IMR-90 (cell line): ENCODE measurements around the gene DOCK1. TPM values are rescaled to one million over a fixed set of nuclear protein-coding genes. Genes with fewer than 3 reads are reported as not detected.

Source experiments
- ATAC-seq: fragments of 200-7000 bp; cut with Tn5 transposase; 2 replicates; pipeline ENCODE4 v1.9.1; 2020; ENCODE audit warnings: low read depth, mild to moderate bottlenecking, moderate library complexity
- BruUV-seq: library from RNA; stranded (reverse); fragments of 400-500 nt; replicated peaks from 2 replicates; lab custom pipeline; 2021; lab: Mats Ljungman, UMichigan
- CTCF ChIA-PET: fragments of 300-600 bp; formaldehyde crosslinking; extraction: SDS; loops from one replicate; lab custom pipeline; 2021; ENCODE audit warnings: antibody characterized with exemption; lab: Yijun Ruan, JAX
- POLR2A ChIA-PET: fragments of 300-600 bp; sonication (Branson Sonifier 250); formaldehyde crosslinking; loops from one replicate; lab custom pipeline; 2022; ENCODE audit warnings: antibody characterized with exemption; ENCODE audit not compliant: unreplicated experiment; lab: Charles Lee
- DNase-seq: peaks from one replicate; pipeline ENCODE4 v3.0.0; 2013
- H2AFZ ChIP-seq: replicated peaks from 2 replicates; pipeline ENCODE3; 2013; ENCODE audit warnings: low read length, mild to moderate bottlenecking; ENCODE audit not compliant: poor library complexity
- H2AK5ac ChIP-seq: 2 replicates; pipeline ENCODE4 v1.6.1; 2013; ENCODE audit warnings: low read depth, low read length, inconsistent platforms
- H2AK9ac ChIP-seq: replicated peaks from 2 replicates; pipeline ENCODE3; 2013; ENCODE audit warnings: mild to moderate bottlenecking, low read depth, low read length, moderate library complexity; ENCODE audit not compliant: poor library complexity
- H2BK120ac ChIP-seq: 2 replicates; pipeline ENCODE4 v1.6.1; 2013; ENCODE audit warnings: low read depth, low read length, inconsistent platforms
- H2BK15ac ChIP-seq: 3 replicates; pipeline ENCODE4 v1.6.1; 2013; ENCODE audit warnings: low read depth, low read length, inconsistent platforms
- H2BK20ac ChIP-seq: 2 replicates; pipeline ENCODE4 v1.6.1; 2013; ENCODE audit warnings: low read depth, mild to moderate bottlenecking, inconsistent platforms, low read length, moderate library complexity
- H2BK5ac ChIP-seq: 2 replicates; pipeline ENCODE4 v1.6.1; 2013; ENCODE audit warnings: mild to moderate bottlenecking, low read depth, low read length, inconsistent platforms; ENCODE audit not compliant: poor library complexity, severe bottlenecking
- H3K14ac ChIP-seq: replicated peaks from 2 replicates; pipeline ENCODE4 v1.6.1; 2013; ENCODE audit warnings: low read depth, low read length, inconsistent platforms
- H3K18ac ChIP-seq: 2 replicates; pipeline ENCODE4 v1.6.1; 2013; ENCODE audit warnings: low read depth, low read length, control low read depth
- H3K23ac ChIP-seq: 2 replicates; pipeline ENCODE4 v1.6.1; 2013; ENCODE audit warnings: low read depth, low read length, inconsistent platforms
- H3K27ac ChIP-seq: 2 replicates; pipeline ENCODE4 v1.5.1; 2013; ENCODE audit warnings: mild to moderate bottlenecking, control low read depth, low read length; ENCODE audit not compliant: insufficient read depth
- H3K27me3 ChIP-seq: 2 replicates; pipeline ENCODE4 v1.6.1; 2013; ENCODE audit warnings: low read length; ENCODE audit not compliant: control insufficient read depth, insufficient read depth
- H3K36me3 ChIP-seq: 2 replicates; pipeline ENCODE4 v1.6.1; 2013; ENCODE audit warnings: low read length, mixed read lengths; ENCODE audit not compliant: control insufficient read depth, insufficient read depth
- H3K4ac ChIP-seq: 2 replicates; pipeline ENCODE4 v1.6.1; 2013; ENCODE audit warnings: low read depth, low read length, inconsistent platforms
- H3K4me1 ChIP-seq: 2 replicates; pipeline ENCODE4 v1.6.1; 2013; ENCODE audit warnings: low read length, mixed read lengths; ENCODE audit not compliant: control insufficient read depth, insufficient read depth
- H3K4me2 ChIP-seq: 2 replicates; pipeline ENCODE4 v1.6.1; 2013; ENCODE audit warnings: low read depth, mild to moderate bottlenecking, control low read depth, low read length, moderate library complexity
- H3K4me3 ChIP-seq: 2 replicates; pipeline ENCODE4 v1.5.1; 2013; ENCODE audit warnings: low read depth, mild to moderate bottlenecking, control low read depth, low read length, moderate library complexity; ENCODE audit not compliant: insufficient read depth
- H3K56ac ChIP-seq: 2 replicates; pipeline ENCODE4 v1.6.1; 2013; ENCODE audit warnings: low read length, inconsistent platforms; ENCODE audit not compliant: insufficient read depth; ENCODE audit errors: extremely low read depth
- H3K79me1 ChIP-seq, 2 experiments: 2 replicates each; pipeline ENCODE4 v1.6.1; 2013; ENCODE audit warnings: low read length in 2 of 2, inconsistent platforms in 1 of 2, low read depth in 1 of 2
- H3K9ac ChIP-seq: 2 replicates; pipeline ENCODE4 v1.6.1; 2013; ENCODE audit warnings: low read depth, low read length, control low read depth
- H3K9me1 ChIP-seq: 2 replicates; pipeline ENCODE4 v1.6.1; 2013; ENCODE audit warnings: low read length, inconsistent platforms; ENCODE audit not compliant: insufficient read depth
- H3K9me3 ChIP-seq: 2 replicates; pipeline ENCODE4 v1.6.1; 2013; ENCODE audit warnings: low read length; ENCODE audit not compliant: control insufficient read depth, insufficient read depth
- H4K20me1 ChIP-seq: 2 replicates; pipeline ENCODE4 v1.6.1; 2013; ENCODE audit warnings: low read length, inconsistent platforms; ENCODE audit not compliant: insufficient read depth
- H4K5ac ChIP-seq: 2 replicates; pipeline ENCODE4 v1.6.1; 2013; ENCODE audit warnings: mild to moderate bottlenecking, low read depth, low read length, control low read depth
- H4K8ac ChIP-seq, 2 experiments: 2 replicates each; pipeline ENCODE4 v1.6.1; 2013; ENCODE audit warnings: low read depth in 2 of 2, low read length in 2 of 2, control low read depth in 1 of 2, inconsistent platforms in 1 of 2
- H4K91ac ChIP-seq: 2 replicates; pipeline ENCODE4 v1.6.1; 2013; ENCODE audit warnings: low read depth, low read length, inconsistent platforms; ENCODE audit not compliant: insufficient read depth
- BHLHE40 ChIP-seq: fragments of 150-350 bp; IDR thresholded peaks from 2 replicates; pipeline ENCODE4 v1.6.1; 2016; ENCODE audit warnings: mild to moderate bottlenecking, low read depth, low read length
- FOS ChIP-seq: fragments of 150-350 bp; IDR thresholded peaks from 2 replicates; pipeline ENCODE4 v1.6.1; 2016; ENCODE audit warnings: low read depth, low read length
- MAZ ChIP-seq: IDR thresholded peaks from 2 replicates; pipeline ENCODE4 v1.6.1; 2012; ENCODE audit warnings: low read depth, mild to moderate bottlenecking, low read length, improper control_type of control experiment, moderate library complexity, borderline replicate concordance
- NFE2L2 ChIP-seq: fragments of 150-350 bp; IDR thresholded peaks from 2 replicates; pipeline ENCODE4 v1.6.1; 2016; ENCODE audit warnings: low read depth, mild to moderate bottlenecking, low read length
- RAD21 ChIP-seq: IDR thresholded peaks from 2 replicates; pipeline ENCODE4 v1.6.1; 2012; ENCODE audit warnings: low read length, improper control_type of control experiment
- RCOR1 ChIP-seq: IDR thresholded peaks from 2 replicates; pipeline ENCODE4 v1.6.1; 2012; ENCODE audit warnings: mild to moderate bottlenecking, low read length, improper control_type of control experiment; ENCODE audit not compliant: insufficient replicate concordance
- RFX5 ChIP-seq: IDR thresholded peaks from 2 replicates; pipeline ENCODE4 v1.8.0; 2012; ENCODE audit warnings: low read depth, mild to moderate bottlenecking, low read length, moderate library complexity
- SMC3 ChIP-seq: fragments of 150-350 bp; IDR thresholded peaks from 2 replicates; pipeline ENCODE4 v1.6.1; 2016; ENCODE audit warnings: low read depth, mild to moderate bottlenecking, antibody characterized with exemption, low read length, moderate library complexity
- WGBS, 2 experiments: methylation state at CpG; one replicate each; pipeline versions ENCODE4 v1.1.5 to v1.1.7; 2013; ENCODE audit warnings: missing lambda C conversion rate in 2 of 2; ENCODE audit not compliant: insufficient read length in 1 of 2; ENCODE audit errors: extremely low coverage in 2 of 2; 5-methylcytosine and 5-hydroxymethylcytosine counted together
- dilution Hi-C: fragments of 300-500 bp; cut with HindIII; formaldehyde crosslinking; loops from one replicate; pipeline ENCODE4 v1.14.3; 2018; ENCODE audit warnings: low sequenced_read_pairs; ENCODE audit not compliant: unreplicated experiment
- in situ Hi-C: fragments of 300-500 bp; cut with MboI; formaldehyde crosslinking; loops from 3 replicates; pipeline ENCODE4 v1.14.3; 2019; ENCODE audit warnings: low sequenced_read_pairs, inconsistent platforms, mixed read lengths
- intact Hi-C: fragments of 100-400 bp; cut with micrococcal nuclease; formaldehyde crosslinking; loops from 2 replicates; pipeline ENCODE4 v1.10.0; 2022
- polyA plus RNA-seq, 3 experiments: library from polyadenylated mRNA; depleted of rRNA; stranded (reverse); fragments of >200 nt; gene quantifications; 2 replicates each; pipeline ENCODE4 v1.2.3, GENCODE V29; 2012; ENCODE audit warnings: low replicate concordance in 1 of 3
- total RNA-seq: library from RNA; depleted of rRNA; stranded (reverse); fragments of >200 nt; gene quantifications from 2 replicates; pipeline ENCODE4 v1.2.3, GENCODE V29; 2012
- TF ChIP-seq, protein P1 (sequence below): fragments of 150-350 bp; IDR thresholded peaks from 2 replicates; pipeline ENCODE4 v1.6.1; 2016; ENCODE audit warnings: low read depth, mild to moderate bottlenecking, low read length, moderate library complexity, borderline replicate concordance

The DOCK1 gene
- total and polyA plus RNA-seq, 2 of the 4 experiments (the other 2 are of a cell fraction): 28.2 to 71.0 TPM

DNA sequence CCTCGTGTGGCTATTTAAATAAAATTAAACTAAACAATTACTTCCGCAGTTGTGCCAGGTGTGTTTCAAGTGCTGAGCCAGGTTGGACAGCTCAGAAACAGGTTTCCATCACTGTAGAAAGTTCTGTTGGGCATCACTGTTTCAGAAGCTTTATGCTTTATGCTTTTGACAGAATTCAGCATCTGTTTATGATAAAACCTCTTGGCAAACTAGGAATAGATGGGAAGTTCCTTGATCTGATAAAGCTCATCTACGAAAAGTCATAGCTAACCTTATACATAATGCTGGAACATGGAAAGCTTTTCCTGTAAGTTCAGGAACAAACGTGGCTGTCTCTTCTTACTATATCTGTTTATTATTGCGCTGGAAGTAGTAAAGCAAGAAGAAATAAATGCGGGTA is 143.4 kb downstream of the DOCK1 start:
- no peak overlapping the region for H2BK20ac ChIP-seq
- H2BK120ac ChIP-seq: no peak overlapping the region
- intact Hi-C loops: no loop called here
- no peak overlapping the region for H4K8ac ChIP-seq
- CTCF ChIA-PET: no interaction called here
- peaks cover 28% of the 10 kb centered on the region for H3K36me3 ChIP-seq
- BruUV-seq: no TSS peak
- dilution Hi-C loops: no loop called here
- H3K14ac ChIP-seq: no peak overlapping the region
- no peak overlapping the region for H3K4me2 ChIP-seq
- no peak for ATAC-seq
- POLR2A ChIA-PET: no interaction called here
- in situ Hi-C loops: no loop called here
- no peak overlapping the region for H3K18ac ChIP-seq
- no peak overlapping the region for H3K4ac ChIP-seq
- no peak overlapping the region for H3K4me3 ChIP-seq
- H3K56ac ChIP-seq: no peak overlapping the region
- no peak overlapping the region for H3K9ac ChIP-seq
- H3K23ac ChIP-seq: no peak overlapping the region
- H3K79me1 ChIP-seq: peaks cover 13 to 41% of the 10 kb centered on the region in 2 experiments; a peak in 3 of 4 replicates
- H3K9me3 ChIP-seq: no peaks in the 10 kb centered on the region
- DNase-seq: no peak
- no peak overlapping the region for H2BK15ac ChIP-seq
- no peak overlapping the region for H2AFZ ChIP-seq
- H2AK9ac ChIP-seq: no peak overlapping the region
- no peak overlapping the region for H2AK5ac ChIP-seq
- H3K4me1 ChIP-seq: peaks cover 7% of the 10 kb centered on the region
- H2BK5ac ChIP-seq: no peak overlapping the region
- peaks cover 11% of the 10 kb centered on the region for H3K9me1 ChIP-seq
- H4K20me1 ChIP-seq: peaks cover 10% of the 10 kb centered on the region; the same call in 1 of the 2 replicates
- H4K91ac ChIP-seq: no peak overlapping the region
- TF ChIP-seq, protein P1, sequence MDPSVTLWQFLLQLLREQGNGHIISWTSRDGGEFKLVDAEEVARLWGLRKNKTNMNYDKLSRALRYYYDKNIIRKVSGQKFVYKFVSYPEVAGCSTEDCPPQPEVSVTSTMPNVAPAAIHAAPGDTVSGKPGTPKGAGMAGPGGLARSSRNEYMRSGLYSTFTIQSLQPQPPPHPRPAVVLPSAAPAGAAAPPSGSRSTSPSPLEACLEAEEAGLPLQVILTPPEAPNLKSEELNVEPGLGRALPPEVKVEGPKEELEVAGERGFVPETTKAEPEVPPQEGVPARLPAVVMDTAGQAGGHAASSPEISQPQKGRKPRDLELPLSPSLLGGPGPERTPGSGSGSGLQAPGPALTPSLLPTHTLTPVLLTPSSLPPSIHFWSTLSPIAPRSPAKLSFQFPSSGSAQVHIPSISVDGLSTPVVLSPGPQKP: no peak
- TF ChIP-seq SMC3 (no peak), RFX5 (no peak), RAD21 (no peak), RCOR1 (no peak), FOS (no peak), NFE2L2 (no peak), BHLHE40 (no peak), MAZ (no peak)
- H4K5ac ChIP-seq: no peak overlapping the region
- no peaks in the 10 kb centered on the region for H3K27me3 ChIP-seq
- WGBS, 2 experiments: no CpG with 5 or more reads among the region's 6 CpGs
- H3K27ac ChIP-seq: no peak overlapping the region
